ENCODE results near the gene SVEP1. TPM values are rescaled to one million over a fixed set of nuclear protein-coding genes. Genes with fewer than 3 reads are reported as not detected.
"Not testable (repeated sequence)": the region's sequence is repeated elsewhere in the genome, so short reads cannot be mapped to it uniquely, and the experiment has no call there.

The SVEP1 gene
- total RNA-seq, 2 donors from 2014 or later: 32.0 to 53.6 TPM

GRCh38 chr9:110619831-110620230 is 40.3 kb upstream of the SVEP1 start:
- Histone ChIP-seq H3K4me1 (ENCODE audit: control insufficient read depth in 1 of 2, low read depth in 2 of 2) (no peaks in the 10 kb centered on the region), H3K27ac (no peak overlapping the region), H3K9me3 (no peaks in the 10 kb centered on the region), H3K27me3 (replicated peaks; ENCODE audit: insufficient read depth) (no peaks in the 10 kb centered on the region), H3K4me3 (no peak overlapping the region), H3K36me3 (no peaks in the 10 kb centered on the region)
- ATAC-seq (ENCODE audit: insufficient number of reproducible peaks, low FRiP score, low read depth) (no peak), DNase-seq (ENCODE audit: low spot score) (no peak)
- no peak for TF ChIP-seq CTCF (IDR thresholded peaks at IDR 0.05)

- H3K27me3 ChIP-seq (replicated peaks; ENCODE audit: insufficient read depth): no peaks in the 10 kb centered on the region
- no peak overlapping the region for H3K27ac ChIP-seq
- no peaks in the 10 kb centered on the region for H3K36me3 ChIP-seq
- ATAC-seq (ENCODE audit: insufficient number of reproducible peaks, low FRiP score, low read depth) (no peak), DNase-seq (ENCODE audit: low spot score) (no peak)
- H3K9me3 ChIP-seq: no peaks in the 10 kb centered on the region
- H3K4me1 ChIP-seq (ENCODE audit: control insufficient read depth in 1 of 2, low read depth in 2 of 2): no peaks in the 10 kb centered on the region
- H3K4me3 ChIP-seq: no peak overlapping the region
- no peak for TF ChIP-seq CTCF (IDR thresholded peaks at IDR 0.05)
These were observed 36.0 kb upstream of the SVEP1 start for GRCh38 chr9:110615498-110615897.

GRCh38 chr9:110614576-110614975 is 35.0 kb upstream of the SVEP1 start:
- ATAC-seq (ENCODE audit: insufficient number of reproducible peaks, low FRiP score, low read depth); H3K4me3 ChIP-seq; H3K27ac ChIP-seq; H3K9me3 ChIP-seq; H3K27me3 ChIP-seq (replicated peaks; ENCODE audit: insufficient read depth); H3K36me3 ChIP-seq; DNase-seq (ENCODE audit: low spot score); H3K4me1 ChIP-seq (ENCODE audit: control insufficient read depth in 1 of 2, low read depth in 2 of 2): not testable (repeated sequence)

- TF ChIP-seq CTCF (IDR thresholded peaks at IDR 0.05): no peak
These were observed 26.7 kb upstream of the SVEP1 start for GRCh38 chr9:110606179-110606790.

GRCh38 chr9:110605565-110605964 is 26.0 kb upstream of the SVEP1 start:
- ATAC-seq (ENCODE audit: insufficient number of reproducible peaks, low FRiP score, low read depth): no peak
- H3K9me3 ChIP-seq: no peaks in the 10 kb centered on the region
- TF ChIP-seq CTCF (IDR thresholded peaks at IDR 0.05): no peak
- no peak overlapping the region for H3K27ac ChIP-seq
- DNase-seq (ENCODE audit: low spot score): no peak
- H3K4me1 ChIP-seq (ENCODE audit: control insufficient read depth in 1 of 2, low read depth in 2 of 2): no peaks in the 10 kb centered on the region
- H3K27me3 ChIP-seq (replicated peaks; ENCODE audit: insufficient read depth): no peaks in the 10 kb centered on the region
- H3K4me3 ChIP-seq: no peak overlapping the region
- H3K36me3 ChIP-seq: no peaks in the 10 kb centered on the region

More at GRCh38 chr9:110606179-110606790, 26.7 kb upstream of the SVEP1 start:
- H3K9me3 ChIP-seq: no peaks in the 10 kb centered on the region
- no peak overlapping the region for H3K4me3 ChIP-seq
- H3K36me3 ChIP-seq: no peaks in the 10 kb centered on the region
- H3K4me1 ChIP-seq (ENCODE audit: control insufficient read depth in 1 of 2, low read depth in 2 of 2): no peaks in the 10 kb centered on the region
- H3K27me3 ChIP-seq (replicated peaks; ENCODE audit: insufficient read depth): no peaks in the 10 kb centered on the region
- DNase-seq (ENCODE audit: low spot score) (no peak), ATAC-seq (ENCODE audit: insufficient number of reproducible peaks, low FRiP score, low read depth) (no peak)
- no peak overlapping the region for H3K27ac ChIP-seq

GRCh38 chr9:110604171-110604601 is 24.6 kb upstream of the SVEP1 start:
- Histone ChIP-seq H3K4me3 (no peak overlapping the region), H3K27me3 (replicated peaks; ENCODE audit: insufficient read depth) (no peaks in the 10 kb centered on the region), H3K27ac (no peak overlapping the region), H3K36me3 (no peaks in the 10 kb centered on the region), H3K4me1 (ENCODE audit: control insufficient read depth in 1 of 2, low read depth in 2 of 2) (no peaks in the 10 kb centered on the region), H3K9me3 (no peaks in the 10 kb centered on the region)
- no peak for ATAC-seq (ENCODE audit: insufficient number of reproducible peaks, low FRiP score, low read depth)
- no peak for TF ChIP-seq CTCF (IDR thresholded peaks at IDR 0.05)
- DNase-seq (ENCODE audit: low spot score): no peak

Data from thoracic aorta (tissue), 2 donors.